Measurements from ENCODE around the gene CAMTA1. TPM values are rescaled to one million over a fixed set of nuclear protein-coding genes. Genes with fewer than 3 reads are reported as not detected.

The CAMTA1 gene
- total and polyA plus RNA-seq, 2 experiments from 2014 or later = 213 to 341 TPM

DNA sequence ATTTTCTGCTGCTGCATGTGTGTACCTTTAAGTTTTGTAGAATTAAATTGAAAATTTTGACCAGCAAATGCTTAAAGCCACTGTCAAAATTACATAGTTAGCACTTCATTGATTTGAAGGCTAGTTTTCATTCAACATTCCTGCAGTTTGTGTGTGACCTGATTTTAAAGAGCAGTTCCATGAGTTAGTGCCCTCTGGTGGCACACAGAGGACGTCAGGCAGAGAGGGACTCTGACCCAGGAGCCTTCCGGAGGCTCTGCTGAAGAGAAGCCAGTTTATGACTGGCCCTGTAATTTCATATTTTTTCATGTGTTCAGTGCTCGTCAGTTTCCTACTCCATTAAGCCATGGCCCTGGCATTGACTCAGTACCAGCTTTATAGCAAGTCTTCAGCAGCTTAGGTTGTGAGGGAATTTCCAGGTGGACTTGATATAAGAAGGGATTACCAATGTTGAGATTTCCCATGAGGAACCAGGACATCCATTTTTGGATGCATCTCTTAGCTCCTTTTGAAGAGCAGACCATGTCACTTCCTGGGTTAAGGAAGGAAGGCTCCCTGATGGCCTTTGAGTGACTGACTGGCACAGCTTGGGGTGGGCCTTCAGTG is 104.7 kb downstream of the CAMTA1 start:
- Histone ChIP-seq H3K9me3 (ENCODE audit: low read depth) (no peaks in the 10 kb centered on the region), H3K4me1 (ENCODE audit: low read depth) (no peaks in the 10 kb centered on the region), H3K36me3 (peaks cover 3% of the 10 kb centered on the region), H3K4me3 (no peak overlapping the region), H3K27me3 (no peaks in the 10 kb centered on the region), H3K27ac (no peak overlapping the region)
- TF ChIP-seq, protein P1, sequence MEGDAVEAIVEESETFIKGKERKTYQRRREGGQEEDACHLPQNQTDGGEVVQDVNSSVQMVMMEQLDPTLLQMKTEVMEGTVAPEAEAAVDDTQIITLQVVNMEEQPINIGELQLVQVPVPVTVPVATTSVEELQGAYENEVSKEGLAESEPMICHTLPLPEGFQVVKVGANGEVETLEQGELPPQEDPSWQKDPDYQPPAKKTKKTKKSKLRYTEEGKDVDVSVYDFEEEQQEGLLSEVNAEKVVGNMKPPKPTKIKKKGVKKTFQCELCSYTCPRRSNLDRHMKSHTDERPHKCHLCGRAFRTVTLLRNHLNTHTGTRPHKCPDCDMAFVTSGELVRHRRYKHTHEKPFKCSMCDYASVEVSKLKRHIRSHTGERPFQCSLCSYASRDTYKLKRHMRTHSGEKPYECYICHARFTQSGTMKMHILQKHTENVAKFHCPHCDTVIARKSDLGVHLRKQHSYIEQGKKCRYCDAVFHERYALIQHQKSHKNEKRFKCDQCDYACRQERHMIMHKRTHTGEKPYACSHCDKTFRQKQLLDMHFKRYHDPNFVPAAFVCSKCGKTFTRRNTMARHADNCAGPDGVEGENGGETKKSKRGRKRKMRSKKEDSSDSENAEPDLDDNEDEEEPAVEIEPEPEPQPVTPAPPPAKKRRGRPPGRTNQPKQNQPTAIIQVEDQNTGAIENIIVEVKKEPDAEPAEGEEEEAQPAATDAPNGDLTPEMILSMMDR (IDR thresholded peaks at IDR 0.05; ENCODE audit: low read depth, low read length) = peak; percentile 82
- DNase-seq (ENCODE audit: low read depth in 1 of 2, low spot score in 1 of 2) = peak; percentile 74 to 75

DNA sequence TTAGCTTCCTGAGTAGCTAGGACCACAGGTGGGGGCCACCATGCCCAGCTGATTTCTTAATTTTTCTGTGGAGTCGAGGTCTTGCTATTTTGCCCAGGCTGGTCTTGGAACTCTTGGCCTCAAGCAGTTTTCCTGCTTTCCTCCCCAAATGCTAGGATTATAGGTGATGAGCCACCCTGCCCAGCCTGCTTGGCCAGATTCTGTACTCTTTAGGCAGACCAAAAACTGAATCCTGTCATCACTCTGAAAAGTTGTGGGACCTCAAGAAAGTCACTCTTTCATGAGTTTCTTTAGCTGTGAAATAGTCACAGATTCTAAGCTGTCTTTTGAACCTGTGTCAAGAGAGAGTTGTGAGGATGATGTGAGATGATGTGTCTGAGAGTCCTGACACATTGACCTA is 105.4 kb downstream of the CAMTA1 start:
- H3K4me1 ChIP-seq (ENCODE audit: low read depth) = no peaks in the 10 kb centered on the region
- H3K36me3 ChIP-seq = peaks cover 3% of the 10 kb centered on the region
- no peak for DNase-seq (ENCODE audit: low read depth in 1 of 2, low spot score in 1 of 2)

DNA sequence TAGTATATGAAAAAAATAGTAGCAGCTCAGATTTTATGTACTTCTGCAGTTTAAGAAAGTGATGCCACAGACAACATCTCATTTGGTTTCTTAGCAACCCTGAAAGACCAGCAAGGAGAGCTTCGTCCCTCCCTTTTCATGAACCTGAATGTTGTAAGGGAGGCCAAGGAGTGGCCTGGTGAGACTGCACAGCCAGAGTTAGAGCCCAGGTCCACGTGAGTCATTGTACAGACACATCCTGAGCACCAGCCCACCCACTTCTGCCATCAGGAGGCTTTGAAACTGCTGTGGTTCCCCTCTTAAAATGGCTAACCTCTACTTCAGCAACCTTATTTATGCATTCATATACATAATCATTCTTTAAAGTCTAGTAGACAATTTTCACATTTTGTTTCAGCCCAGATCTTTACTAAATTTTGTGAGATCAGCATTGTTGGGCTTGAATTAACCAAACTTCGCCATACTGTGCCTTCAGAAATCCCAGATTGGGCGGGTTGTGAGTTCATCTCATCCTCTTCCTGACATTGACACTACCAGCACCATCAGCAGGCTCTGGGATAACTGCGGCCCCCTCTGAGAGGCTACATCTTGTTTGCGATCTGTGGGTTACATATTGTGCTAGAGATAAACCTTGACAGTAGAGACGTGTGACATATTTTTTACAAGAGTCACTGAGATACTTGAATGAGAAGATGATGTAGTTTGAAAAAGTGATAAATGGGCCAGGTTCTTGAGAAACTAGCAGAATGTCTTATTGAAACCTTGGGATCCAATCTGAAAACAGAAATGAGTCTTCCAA is 106.7 kb downstream of the CAMTA1 start:
- H3K27me3 ChIP-seq = no peaks in the 10 kb centered on the region
- no peak overlapping the region for H3K4me3 ChIP-seq
- H3K27ac ChIP-seq = no peak overlapping the region
- TF ChIP-seq, protein P1 (IDR thresholded peaks at IDR 0.05; ENCODE audit: low read depth, low read length) = no peak
- no peaks in the 10 kb centered on the region for H3K4me1 ChIP-seq (ENCODE audit: low read depth)
- DNase-seq (ENCODE audit: low read depth in 1 of 2, low spot score in 1 of 2) = peak in 1 of 2 donors; percentile 35
- peaks cover 3% of the 10 kb centered on the region for H3K36me3 ChIP-seq
- H3K9me3 ChIP-seq (ENCODE audit: low read depth) = no peaks in the 10 kb centered on the region

More for the DNA sequence above, 105.4 kb downstream of the CAMTA1 start:
- TF ChIP-seq, protein P1 (IDR thresholded peaks at IDR 0.05; ENCODE audit: low read depth, low read length) = no peak
- Histone ChIP-seq H3K4me3 (no peak overlapping the region), H3K9me3 (ENCODE audit: low read depth) (no peaks in the 10 kb centered on the region), H3K27me3 (no peaks in the 10 kb centered on the region), H3K27ac (no peak overlapping the region)

DNA sequence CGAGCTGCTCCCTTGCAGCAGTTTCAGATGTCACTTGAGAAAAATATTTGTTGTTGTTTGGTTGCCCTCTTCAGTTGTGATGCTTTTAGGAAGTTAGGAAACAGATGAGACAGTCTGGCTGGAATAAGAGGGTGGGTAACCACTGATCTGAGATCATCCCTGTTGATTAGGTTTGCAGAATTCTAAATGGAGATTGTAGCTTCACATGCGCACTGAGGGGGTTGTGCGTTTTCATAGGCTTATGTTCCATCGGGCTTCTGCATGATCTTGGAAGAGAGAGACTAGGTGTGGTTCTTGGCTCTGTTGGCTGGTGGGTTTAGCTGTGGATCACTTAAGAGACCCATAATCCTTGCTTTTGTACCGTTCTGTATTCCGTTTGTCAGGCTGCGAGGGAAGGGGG is 108.1 kb downstream of the CAMTA1 start:
- TF ChIP-seq, protein P1 (IDR thresholded peaks at IDR 0.05; ENCODE audit: low read depth, low read length) = no peak
- Histone ChIP-seq H3K9me3 (ENCODE audit: low read depth) (no peaks in the 10 kb centered on the region), H3K27me3 (no peaks in the 10 kb centered on the region), H3K4me3 (no peak overlapping the region), H3K27ac (no peak overlapping the region), H3K36me3 (peaks cover 3% of the 10 kb centered on the region), H3K4me1 (ENCODE audit: low read depth) (no peaks in the 10 kb centered on the region)
- DNase-seq (ENCODE audit: low read depth in 1 of 2, low spot score in 1 of 2) = no peak

DNA sequence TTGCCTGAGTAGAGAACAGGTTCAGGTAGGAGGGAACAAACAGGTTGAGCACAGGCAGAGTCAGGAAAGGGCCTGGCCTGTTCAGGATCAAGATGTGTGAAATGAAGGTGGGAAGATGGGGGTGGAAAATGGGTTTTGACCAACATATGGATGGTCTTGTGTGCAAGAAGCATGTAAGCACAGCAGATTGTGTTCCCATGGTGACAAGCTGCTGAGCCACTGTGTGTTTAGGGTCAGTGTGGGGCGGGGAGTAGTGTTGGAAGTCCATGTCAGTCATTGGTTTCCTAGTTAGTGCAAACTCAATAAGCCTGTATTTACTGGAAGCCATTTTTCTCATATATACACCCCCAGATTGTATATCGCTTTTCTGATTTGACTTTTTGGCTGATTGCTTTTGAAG is 111.9 kb downstream of the CAMTA1 start:
- no peak for DNase-seq (ENCODE audit: low read depth in 1 of 2, low spot score in 1 of 2)

More for the DNA sequence above, 111.9 kb downstream of the CAMTA1 start:
- Histone ChIP-seq H3K9me3 (ENCODE audit: low read depth) (no peaks in the 10 kb centered on the region), H3K4me3 (no peak overlapping the region), H3K27ac (no peak overlapping the region), H3K27me3 (no peaks in the 10 kb centered on the region), H3K4me1 (ENCODE audit: low read depth) (no peaks in the 10 kb centered on the region), H3K36me3 (no peaks in the 10 kb centered on the region)
- TF ChIP-seq, protein P1 (IDR thresholded peaks at IDR 0.05; ENCODE audit: low read depth, low read length) = no peak

Data from cardiac muscle cell (in vitro differentiated cells and primary cell).